Measurements from ENCODE around the gene TFPI.

The TFPI gene

GRCh38 chr2:187435078-187435477, 119.2 kb downstream of the TFPI start:
- Histone ChIP-seq H3K4me1 (ENCODE audit: insufficient read depth, low read length) (peaks cover 2% of the 10 kb centered on the region; the same call in 1 of the 2 replicates), H3K9me3 (ENCODE audit: control insufficient read depth, insufficient read depth, low read length) (no peaks in the 10 kb centered on the region), H3K9ac (ENCODE audit: low read depth, low read length) (no peak overlapping the region), H3K36me3 (ENCODE audit: insufficient read depth, low read length) (no peaks in the 10 kb centered on the region)

GRCh38 chr2:187434342-187434785, 119.9 kb downstream of the TFPI start:
- no peaks in the 10 kb centered on the region for H3K9me3 ChIP-seq (ENCODE audit: control insufficient read depth, insufficient read depth, low read length)
- H3K4me1 ChIP-seq (ENCODE audit: insufficient read depth, low read length), result peaks cover 2% of the 10 kb centered on the region; the same call in 1 of the 2 replicates
- H3K36me3 ChIP-seq (ENCODE audit: insufficient read depth, low read length), result no peaks in the 10 kb centered on the region
- no peak overlapping the region for H3K9ac ChIP-seq (ENCODE audit: low read depth, low read length)

- no peaks in the 10 kb centered on the region for H3K9me3 ChIP-seq (ENCODE audit: control insufficient read depth, insufficient read depth, low read length)
- no peaks in the 10 kb centered on the region for H3K36me3 ChIP-seq (ENCODE audit: insufficient read depth, low read length)
- no peaks in the 10 kb centered on the region for H3K4me1 ChIP-seq (ENCODE audit: insufficient read depth, low read length)
- no peak overlapping the region for H3K9ac ChIP-seq (ENCODE audit: low read depth, low read length)
Measured at GRCh38 chr2:187431911-187432310, 122.3 kb downstream of the TFPI start.

- Histone ChIP-seq H3K9ac (ENCODE audit: low read depth, low read length) (no peak overlapping the region), H3K36me3 (ENCODE audit: insufficient read depth, low read length) (no peaks in the 10 kb centered on the region), H3K9me3 (ENCODE audit: control insufficient read depth, insufficient read depth, low read length) (no peaks in the 10 kb centered on the region), H3K4me1 (ENCODE audit: insufficient read depth, low read length) (no peaks in the 10 kb centered on the region)
Measured at GRCh38 chr2:187429989-187430388, 124.2 kb downstream of the TFPI start.

GRCh38 chr2:187424146-187424545, 130.1 kb downstream of the TFPI start:
- Histone ChIP-seq H3K9me3 (ENCODE audit: control insufficient read depth, insufficient read depth, low read length) (no peaks in the 10 kb centered on the region), H3K36me3 (ENCODE audit: insufficient read depth, low read length) (no peaks in the 10 kb centered on the region), H3K4me1 (ENCODE audit: insufficient read depth, low read length) (peaks cover 10% of the 10 kb centered on the region), H3K9ac (ENCODE audit: low read depth, low read length) (no peak overlapping the region)

GRCh38 chr2:187422282-187422681, 132.0 kb downstream of the TFPI start:
- no peak overlapping the region for H3K9ac ChIP-seq (ENCODE audit: low read depth, low read length)
- H3K4me1 ChIP-seq (ENCODE audit: insufficient read depth, low read length), result peaks cover 10% of the 10 kb centered on the region
- H3K9me3 ChIP-seq (ENCODE audit: control insufficient read depth, insufficient read depth, low read length), result no peaks in the 10 kb centered on the region
- H3K36me3 ChIP-seq (ENCODE audit: insufficient read depth, low read length), result no peaks in the 10 kb centered on the region

GRCh38 chr2:187421519-187421918, 132.7 kb downstream of the TFPI start:
- Histone ChIP-seq H3K9me3 (ENCODE audit: control insufficient read depth, insufficient read depth, low read length) (no peaks in the 10 kb centered on the region), H3K4me1 (ENCODE audit: insufficient read depth, low read length) (peaks cover 10% of the 10 kb centered on the region)

GRCh38 chr2:187419808-187420207, 134.4 kb downstream of the TFPI start:
- Histone ChIP-seq H3K9ac (ENCODE audit: low read depth, low read length) (no peak overlapping the region), H3K9me3 (ENCODE audit: control insufficient read depth, insufficient read depth, low read length) (no peaks in the 10 kb centered on the region), H3K4me1 (ENCODE audit: insufficient read depth, low read length) (peaks cover 10% of the 10 kb centered on the region), H3K36me3 (ENCODE audit: insufficient read depth, low read length) (no peaks in the 10 kb centered on the region)

More at GRCh38 chr2:187421519-187421918, 132.7 kb downstream of the TFPI start:
- Histone ChIP-seq H3K9ac (ENCODE audit: low read depth, low read length) (no peak overlapping the region), H3K36me3 (ENCODE audit: insufficient read depth, low read length) (no peaks in the 10 kb centered on the region)

- no peaks in the 10 kb centered on the region for H3K36me3 ChIP-seq (ENCODE audit: insufficient read depth, low read length)
Measured at GRCh38 chr2:187415449-187415848, 138.8 kb downstream of the TFPI start.

More at GRCh38 chr2:187415449-187415848, 138.8 kb downstream of the TFPI start:
- H3K4me1 ChIP-seq (ENCODE audit: insufficient read depth, low read length), result no peaks in the 10 kb centered on the region
- H3K9me3 ChIP-seq (ENCODE audit: control insufficient read depth, insufficient read depth, low read length), result no peaks in the 10 kb centered on the region
- no peak overlapping the region for H3K9ac ChIP-seq (ENCODE audit: low read depth, low read length)
